NCI-H2081 treated with DMSO at 0.1 percent for 48 hours (cell line): ENCODE results near the gene SLC36A3.

ENCODE experiments used
- DNase-seq: peaks from one replicate; lab custom pipeline; 2025; lab: John Stamatoyannopoulos, UW

SLC36A3 gene

GRCh38 chr5:151298063-151298855 lies 5.3 kb downstream of the SLC36A3 start:
- DNase-seq = no peak

- DNase-seq = no peak
Measured at GRCh38 chr5:151296974-151297373, 6.6 kb downstream of the SLC36A3 start.

GRCh38 chr5:151296478-151296830 lies 7.1 kb downstream of the SLC36A3 start:
- DNase-seq = no peak

DNA sequence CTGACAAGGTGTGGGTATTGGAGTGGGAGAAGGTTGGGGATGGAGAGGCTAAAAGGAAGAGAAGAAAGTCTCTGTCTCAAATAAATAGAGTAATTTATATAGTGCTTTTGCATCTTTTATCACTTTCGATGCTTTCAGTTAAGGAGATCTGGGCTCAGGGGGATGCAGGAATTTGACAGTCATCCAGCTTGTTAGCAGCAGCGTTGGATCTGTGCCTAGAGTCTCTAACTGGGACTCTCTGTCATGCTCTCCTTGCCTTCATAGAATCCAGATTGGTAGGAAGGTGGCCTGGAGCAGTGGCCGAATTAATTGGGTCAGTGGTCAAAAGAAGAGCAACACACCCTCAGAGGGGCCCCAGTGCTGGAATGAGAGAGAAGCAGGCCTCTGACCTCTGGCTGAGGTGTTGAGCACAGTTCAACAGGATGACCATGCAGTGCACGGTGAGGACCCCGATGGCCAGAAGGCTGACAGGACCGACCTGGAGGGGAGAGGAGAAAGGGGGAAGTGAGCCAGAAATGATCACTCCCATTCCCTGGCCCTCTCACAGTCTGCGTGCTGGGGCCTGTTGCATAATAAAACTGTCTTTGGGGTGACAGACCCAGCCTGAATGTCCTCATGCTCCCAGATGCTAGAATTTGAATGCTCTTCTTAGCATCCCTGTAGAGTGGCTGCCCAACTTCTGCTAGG lies 7.6 kb downstream of the SLC36A3 start:
- no peak for DNase-seq

- no peak for DNase-seq
Measured at GRCh38 chr5:151295138-151295537, 8.4 kb downstream of the SLC36A3 start.

GRCh38 chr5:151293624-151294023 lies 9.9 kb downstream of the SLC36A3 start:
- DNase-seq = no peak

GRCh38 chr5:151288180-151288579 lies 15.4 kb downstream of the SLC36A3 start:
- no peak for DNase-seq

GRCh38 chr5:151286246-151286645 lies 17.3 kb downstream of the SLC36A3 start:
- DNase-seq = no peak

DNA sequence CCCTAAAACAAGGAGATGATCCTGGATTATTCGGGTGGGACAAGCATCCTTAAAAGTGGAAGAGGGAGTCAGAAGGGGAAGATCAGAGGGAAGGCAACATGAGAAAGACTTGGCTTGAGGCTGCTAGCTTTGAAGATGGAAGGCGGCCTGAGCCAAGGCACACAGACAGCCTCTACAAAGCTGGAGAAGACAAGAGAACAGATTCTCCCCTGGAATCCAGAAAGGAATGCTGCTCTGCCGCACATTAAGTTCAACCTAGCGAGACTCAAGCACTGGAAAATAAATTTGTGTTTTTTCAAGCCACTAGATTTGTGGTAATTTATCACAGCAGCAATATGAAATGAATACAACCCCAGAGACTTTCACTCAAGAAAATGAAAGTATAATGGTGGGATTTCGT lies 17.9 kb downstream of the SLC36A3 start:
- no peak for DNase-seq

DNA sequence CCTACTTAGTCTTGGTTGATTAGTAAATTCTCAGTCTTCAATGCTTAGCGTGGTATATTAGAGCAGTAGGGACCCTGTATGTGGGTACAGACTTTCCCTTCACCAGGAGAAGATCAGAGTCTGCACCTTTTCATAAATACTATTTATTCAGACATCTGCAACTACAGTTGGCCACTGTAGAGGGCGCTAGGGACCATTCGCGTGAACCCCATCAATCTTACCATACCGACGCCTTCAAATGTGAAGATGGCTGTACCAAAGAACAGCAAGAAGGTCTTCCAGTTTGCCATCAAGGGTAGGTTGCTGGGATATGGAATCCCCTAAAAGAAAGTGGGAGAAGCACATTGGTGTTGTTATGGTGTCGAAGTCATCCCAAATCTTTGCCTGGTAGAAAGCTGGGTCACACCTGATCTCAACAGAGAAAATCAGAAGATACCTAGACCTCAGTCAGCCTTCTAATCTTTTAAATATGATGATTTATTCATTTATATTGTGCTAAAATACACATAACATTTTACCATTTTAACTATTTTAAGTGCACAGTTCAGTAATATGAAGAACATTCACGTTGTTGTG lies 19.1 kb downstream of the SLC36A3 start:
- DNase-seq = no peak

DNA sequence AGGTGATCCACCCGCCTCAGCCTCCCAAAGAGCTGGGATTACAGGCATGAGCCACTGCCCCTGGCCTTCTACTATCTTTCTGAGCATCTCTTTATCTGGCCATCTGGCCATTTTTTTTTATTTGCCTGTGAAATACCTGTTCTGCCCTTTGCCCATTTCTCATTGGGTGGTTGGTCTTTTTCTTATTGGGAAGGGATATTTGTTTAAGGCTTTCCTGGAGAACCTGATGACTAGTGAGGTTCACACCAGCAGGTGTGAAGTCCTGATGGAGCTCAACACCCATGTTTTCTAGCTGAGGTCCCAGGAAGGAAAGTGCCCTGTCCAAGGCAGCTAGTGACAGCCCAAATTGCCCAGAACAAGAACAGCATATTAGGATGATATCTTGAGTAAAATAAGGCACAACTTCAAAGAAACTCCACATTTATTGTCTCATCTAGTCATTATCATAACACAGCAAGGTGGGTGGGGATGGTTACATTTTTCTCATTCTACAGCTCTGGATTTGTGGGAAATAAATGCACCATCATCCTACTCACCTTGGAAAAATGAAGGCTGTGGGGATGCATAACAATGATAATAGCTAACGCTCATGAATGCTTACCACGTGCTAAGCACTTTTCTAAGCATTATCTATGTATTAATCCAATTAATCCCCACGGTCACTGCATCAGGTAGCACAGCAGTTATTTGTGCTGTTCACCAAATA lies 20.3 kb downstream of the SLC36A3 start:
- DNase-seq = no peak

DNA sequence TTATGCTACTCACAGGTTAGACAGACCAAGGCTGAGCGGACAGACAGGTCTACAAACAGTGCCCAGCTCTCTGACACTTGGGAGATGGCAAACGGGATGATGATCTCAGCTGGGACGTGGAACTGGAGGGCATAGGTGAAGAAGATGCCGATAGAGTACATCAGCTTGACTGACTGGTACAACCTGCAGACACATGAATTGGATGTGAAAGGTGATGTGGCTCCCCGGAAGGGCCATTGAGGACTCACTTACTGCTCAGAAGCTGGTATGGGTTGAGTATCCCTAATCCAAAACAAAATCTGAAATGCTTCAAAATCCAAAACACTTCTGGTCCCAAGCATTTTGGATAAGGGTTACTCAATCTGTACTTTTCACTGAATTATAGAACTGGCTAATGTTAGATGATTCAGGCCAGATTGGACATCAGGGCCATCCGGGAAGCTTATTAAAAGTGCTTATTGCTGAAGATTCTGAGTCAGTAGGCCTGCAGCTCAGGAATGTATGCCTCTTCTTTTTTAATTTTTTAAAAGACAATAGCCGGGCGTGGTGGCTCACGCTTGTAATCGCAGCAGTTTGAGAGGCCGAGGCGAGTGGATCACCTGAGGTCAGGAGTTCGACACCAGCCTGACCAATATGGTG lies 22.4 kb downstream of the SLC36A3 start:
- DNase-seq = no peak

DNA sequence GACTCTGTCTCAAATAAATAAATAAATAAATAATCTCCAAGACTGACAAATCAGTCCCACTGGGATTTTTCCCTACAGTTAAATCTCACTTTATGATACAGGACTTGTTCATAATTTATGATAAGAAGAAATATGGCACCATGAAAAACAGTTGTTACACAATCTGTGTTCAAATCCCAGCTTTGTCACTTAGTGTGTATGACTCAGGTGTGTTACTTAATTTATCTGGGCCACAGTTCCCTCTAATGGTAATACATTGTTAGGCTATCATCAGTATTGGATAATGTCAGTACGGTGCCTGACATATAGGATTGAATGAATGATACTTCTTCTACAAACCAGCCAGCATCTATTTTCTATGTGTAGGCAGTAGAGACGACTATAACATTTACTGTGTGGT lies 23.1 kb downstream of the SLC36A3 start:
- no peak for DNase-seq

DNA sequence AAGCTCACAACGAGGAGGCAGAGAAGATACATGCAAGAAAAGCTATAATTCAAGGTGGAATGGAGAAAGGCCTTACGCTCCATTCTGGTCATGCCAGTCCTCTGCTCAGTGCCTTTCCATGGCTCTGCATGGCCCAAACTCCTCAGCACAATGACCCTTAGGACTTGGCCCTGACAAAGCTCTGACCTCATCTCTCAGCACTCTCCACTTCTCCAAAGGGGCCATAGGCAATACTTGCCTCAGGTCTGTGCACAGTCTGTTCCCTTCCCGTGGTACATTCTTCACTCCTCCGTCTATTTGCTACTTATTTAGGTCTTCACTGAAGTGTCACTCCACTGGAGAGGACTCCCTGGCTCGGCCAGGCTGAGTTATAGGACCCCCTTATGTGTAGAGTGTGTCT lies 24.7 kb downstream of the SLC36A3 start:
- no peak for DNase-seq

DNA sequence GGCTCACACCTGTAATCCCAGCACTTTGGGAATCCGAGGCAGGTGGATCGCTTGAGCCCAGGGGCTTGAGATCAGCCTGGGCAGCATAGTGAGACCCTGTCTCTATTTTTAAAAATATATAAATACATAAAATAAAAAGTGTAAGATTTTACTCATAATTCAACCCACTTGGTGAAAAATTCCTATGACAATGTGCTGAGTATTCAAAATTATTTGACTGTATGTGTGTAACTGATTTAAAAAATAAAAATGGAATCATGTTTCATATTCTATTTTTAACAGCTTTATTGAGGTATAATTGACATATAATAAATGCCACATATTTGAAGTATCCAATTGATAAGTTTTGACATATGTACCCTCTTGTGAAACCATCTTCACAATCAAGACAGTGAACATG lies 27.8 kb downstream of the SLC36A3 start:
- no peak for DNase-seq

DNA sequence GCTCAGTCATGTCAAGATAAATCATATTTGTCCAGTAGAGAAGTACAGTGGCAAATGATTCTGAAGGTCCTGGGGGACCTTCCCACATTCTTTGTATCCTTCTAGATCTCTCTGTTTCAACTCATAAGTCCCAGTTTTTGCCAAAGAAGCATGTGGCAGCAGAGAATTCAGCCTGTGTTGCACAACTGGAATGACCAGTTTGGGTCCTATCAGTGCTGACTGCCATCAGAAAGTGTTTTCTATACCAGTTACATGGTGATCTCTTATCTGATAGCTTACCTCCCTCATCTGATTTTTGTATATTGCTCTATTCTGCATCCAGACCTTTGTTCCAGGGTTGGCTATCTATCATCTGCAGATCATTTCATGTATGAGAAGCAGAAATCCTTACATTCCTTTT lies 28.9 kb downstream of the SLC36A3 start:
- no peak for DNase-seq

DNA sequence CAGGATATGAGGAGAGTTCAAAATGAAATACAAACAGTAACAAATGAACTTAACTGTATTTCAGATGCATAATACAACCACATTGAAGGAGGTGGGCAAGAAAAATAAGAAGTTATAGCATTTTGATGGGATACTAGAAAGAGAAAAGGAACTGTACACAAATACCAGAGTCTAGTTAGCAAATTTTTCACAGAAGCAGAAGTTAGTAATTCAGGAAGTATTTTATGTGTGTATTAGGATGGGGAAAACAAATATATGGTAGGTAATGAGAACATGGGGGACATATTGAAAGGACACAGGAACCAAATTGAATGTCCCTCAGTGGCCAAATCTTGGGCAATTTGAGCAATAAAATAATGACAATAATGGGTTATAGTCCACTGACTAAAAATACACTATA lies 32.2 kb downstream of the SLC36A3 start:
- DNase-seq = no peak

- no peak for DNase-seq
Measured at GRCh38 chr5:151270599-151270998, 33.0 kb downstream of the SLC36A3 start.

GRCh38 chr5:151267491-151268260 lies 35.9 kb downstream of the SLC36A3 start:
- no peak for DNase-seq

DNA sequence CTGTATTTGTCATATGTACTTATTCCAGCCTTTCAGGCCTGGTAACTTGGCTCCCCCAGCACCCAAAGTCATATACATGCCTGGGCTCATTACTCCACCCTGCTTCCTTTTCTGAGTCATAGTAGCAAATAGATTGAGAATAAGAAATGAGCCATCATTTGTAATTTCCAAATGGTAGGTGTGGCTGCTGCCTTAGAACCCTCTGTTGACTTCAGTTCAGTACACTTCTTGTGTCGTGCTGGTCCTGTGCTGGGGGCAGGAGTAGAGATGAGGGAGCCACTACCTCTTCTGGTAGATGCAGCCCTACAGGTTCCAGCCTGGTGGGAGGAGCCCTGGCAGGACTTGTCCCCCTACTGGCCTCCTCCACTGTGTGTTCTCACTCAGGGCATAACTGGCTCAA lies 39.5 kb downstream of the SLC36A3 start:
- no peak for DNase-seq

GRCh38 chr5:151262532-151262931 lies 41.0 kb downstream of the SLC36A3 start:
- DNase-seq = no peak

DNA sequence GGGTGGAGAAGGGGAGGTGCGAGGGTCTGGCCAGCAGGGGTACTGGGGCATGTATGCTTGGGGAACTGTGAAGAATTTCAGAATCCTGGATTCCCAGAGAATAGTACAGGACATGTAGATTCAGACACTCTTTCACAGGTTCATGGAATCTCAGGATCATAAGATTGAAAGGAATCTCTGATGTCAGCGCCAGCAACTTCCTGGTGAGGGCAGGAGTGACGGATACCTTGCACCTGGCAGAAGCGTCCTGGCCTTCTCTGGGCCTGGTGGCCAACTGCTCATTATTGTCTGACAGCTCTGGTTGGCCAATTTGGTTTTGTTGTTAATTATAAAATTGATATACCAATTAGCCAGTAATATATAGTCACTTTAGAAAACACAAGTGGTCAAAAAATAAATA lies 43.6 kb downstream of the SLC36A3 start:
- DNase-seq = no peak
